NB4 (cell line): ENCODE data around the gene MPO.

ENCODE experiments used
- CTCF ChIP-seq: IDR thresholded peaks from one replicate; pipeline ENCODE4 v1.5.1; 2012; ENCODE audit warnings: low read depth, low read length
- MYC ChIP-seq: IDR thresholded peaks from 2 replicates; pipeline ENCODE4 v1.6.1; 2011; ENCODE audit warnings: low read depth, low read length
- POLR2A ChIP-seq: IDR thresholded peaks from 2 replicates; pipeline ENCODE4 v1.6.1; 2011; ENCODE audit warnings: mild to moderate bottlenecking; ENCODE audit not compliant: insufficient read length; ENCODE audit errors: extremely low read depth
- TF ChIP-seq, protein P1 (sequence below): IDR thresholded peaks from 2 replicates; pipeline ENCODE4 v1.6.1; 2011; ENCODE audit warnings: low read depth, low read length

DNA sequence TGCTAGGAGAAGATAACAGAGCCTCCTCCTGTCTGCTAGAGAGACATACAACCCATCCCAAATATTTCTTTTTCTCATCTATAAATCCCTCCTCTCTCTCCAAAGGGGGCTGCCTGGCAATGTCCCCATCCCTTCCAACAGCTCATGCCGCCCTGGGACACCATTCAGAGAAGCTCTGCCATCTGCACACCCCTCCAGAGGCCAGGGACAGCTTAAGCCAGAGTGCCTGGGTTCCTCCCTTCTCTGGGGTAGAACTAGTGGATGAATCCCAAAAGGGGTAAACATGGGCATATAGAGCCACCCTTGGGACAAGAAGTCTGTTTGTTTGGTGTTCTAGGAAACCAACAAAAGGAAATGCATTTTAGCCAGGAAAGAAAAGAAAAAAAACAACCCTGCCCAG, 44.9 kb downstream of the MPO start:
- TF ChIP-seq CTCF (no peak), POLR2A (no peak), MYC (no peak)
- TF ChIP-seq, protein P1, sequence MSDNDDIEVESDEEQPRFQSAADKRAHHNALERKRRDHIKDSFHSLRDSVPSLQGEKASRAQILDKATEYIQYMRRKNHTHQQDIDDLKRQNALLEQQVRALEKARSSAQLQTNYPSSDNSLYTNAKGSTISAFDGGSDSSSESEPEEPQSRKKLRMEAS = no peak
